GM23338 (cell line): ENCODE measurements around the gene GNAS. TPM values are rescaled to one million over a fixed set of nuclear protein-coding genes. Genes with fewer than 3 reads are reported as not detected.

Experiments
- ATAC-seq: fragments of 200-7000 bp; cut with Tn5 transposase; 3 replicates; pipeline ENCODE4 v1.9.1; 2020
- DNase-seq: peaks from one replicate; pipeline ENCODE4 v3.0.0-alpha.2; 2015; ENCODE audit warnings: low spot score
- H2AFZ ChIP-seq: fragments of 200-600 bp; sonication (generic); 2 replicates; pipeline ENCODE4 v1.8.0; 2016; ENCODE audit warnings: antibody characterized with exemption, mild to moderate bottlenecking, moderate library complexity
- H3F3A ChIP-seq: fragments of 200-600 bp; sonication (generic); replicated peaks from 2 replicates; pipeline ENCODE4 v1.8.0; 2017; ENCODE audit warnings: antibody characterized with exemption, mixed run types, low read depth
- H3K27ac ChIP-seq: fragments of 200-600 bp; sonication (generic); 2 replicates; pipeline ENCODE4 v1.6.1; 2016; ENCODE audit warnings: low read depth
- H3K27me3 ChIP-seq: fragments of 200-600 bp; sonication (generic); 2 replicates; pipeline ENCODE4 v1.8.0; 2016; ENCODE audit warnings: mild to moderate bottlenecking, mixed run types, moderate library complexity; ENCODE audit not compliant: insufficient read depth
- H3K36me3 ChIP-seq: fragments of 200-600 bp; sonication (generic); 2 replicates; pipeline ENCODE4 v1.8.0; 2016; ENCODE audit warnings: mild to moderate bottlenecking; ENCODE audit not compliant: insufficient read depth
- H3K4me1 ChIP-seq: fragments of 200-600 bp; sonication (generic); 2 replicates; pipeline ENCODE4 v1.8.0; 2016; ENCODE audit warnings: mild to moderate bottlenecking, moderate library complexity; ENCODE audit not compliant: insufficient read depth
- H3K4me2 ChIP-seq: fragments of 200-600 bp; sonication (generic); 2 replicates; pipeline ENCODE4 v1.7.1; 2017; ENCODE audit warnings: mixed run types
- H3K4me3 ChIP-seq: fragments of 200-600 bp; sonication (generic); 2 replicates; pipeline ENCODE4 v1.6.1; 2016; ENCODE audit warnings: mixed run types
- H3K79me2 ChIP-seq: fragments of 200-600 bp; sonication (generic); replicated peaks from 2 replicates; pipeline ENCODE4 v1.8.0; 2017; ENCODE audit warnings: mild to moderate bottlenecking; ENCODE audit not compliant: insufficient read depth
- H3K9me2 ChIP-seq: fragments of 200-600 bp; sonication (generic); 2 replicates; pipeline ENCODE4 v1.8.0; 2017; ENCODE audit not compliant: insufficient read depth
- H4K20me1 ChIP-seq: fragments of 200-600 bp; sonication (generic); replicated peaks from 2 replicates; pipeline ENCODE4 v1.8.0; 2017; ENCODE audit warnings: mild to moderate bottlenecking; ENCODE audit not compliant: insufficient read depth
- H3K27ac Mint-ChIP-seq: 2 replicates; pipeline ENCODE4 v1.8.0; 2020; ENCODE audit warnings: inconsistent platforms, mild to moderate bottlenecking, moderate library complexity, mixed read lengths
- H3K27me3 Mint-ChIP-seq: 3 replicates; pipeline ENCODE4 v1.8.0; 2022; ENCODE audit warnings: low read depth, mild to moderate bottlenecking, moderate library complexity, mixed read lengths, inconsistent platforms; ENCODE audit not compliant: insufficient read depth, poor library complexity
- H3K36me3 Mint-ChIP-seq: 3 replicates; pipeline ENCODE4 v1.8.0; 2021; ENCODE audit warnings: low read depth, mild to moderate bottlenecking, inconsistent platforms, moderate library complexity, mixed read lengths
- H3K4me1 Mint-ChIP-seq: 3 replicates; pipeline ENCODE4 v1.8.0; 2020; ENCODE audit warnings: mild to moderate bottlenecking, inconsistent platforms, mixed read lengths
- H3K4me3 Mint-ChIP-seq: 3 replicates; pipeline ENCODE4 v1.8.0; 2021; ENCODE audit warnings: moderate library complexity, mild to moderate bottlenecking, inconsistent platforms, mixed read lengths
- H3K9me3 Mint-ChIP-seq: 3 replicates; pipeline ENCODE4 v1.8.0; 2020; ENCODE audit warnings: moderate library complexity, mild to moderate bottlenecking, inconsistent platforms, mixed read lengths
- CREB1 ChIP-seq: fragments of 250-450 bp; sonication (Bioruptor Pico); IDR thresholded peaks from 2 replicates; pipeline ENCODE4 v1.5.0; 2020; ENCODE audit warnings: low read depth, mild to moderate bottlenecking, moderate library complexity
- CTCF ChIP-seq, 2 experiments: fragments of 200-600 bp in 1 of 2; sonication (generic) in 1 of 2; conservative IDR thresholded peaks; 2 replicates each; pipeline versions ENCODE4 v1.5.1 to v1.6.1; 2016 to 2017; ENCODE audit warnings: antibody characterized with exemption in 2 of 2, low read depth in 2 of 2, mild to moderate bottlenecking in 2 of 2, moderate library complexity in 1 of 2
- ETS1 ChIP-seq: IDR thresholded peaks from 2 replicates; pipeline ENCODE4 v1.6.1; 2016; ENCODE audit warnings: antibody characterized with exemption
- EZH2phosphoT487 ChIP-seq: fragments of 200-600 bp; sonication (generic); IDR thresholded peaks from one replicate; pipeline ENCODE4 v1.8.1; 2018; ENCODE audit warnings: antibody characterized with exemption; ENCODE audit not compliant: unreplicated experiment
- JUNB ChIP-seq: IDR thresholded peaks from one replicate; pipeline ENCODE4 v1.6.1; 2016; ENCODE audit warnings: antibody characterized with exemption; ENCODE audit not compliant: unreplicated experiment
- NANOG ChIP-seq: IDR thresholded peaks from 2 replicates; pipeline ENCODE4 v1.6.1; 2016; ENCODE audit warnings: antibody characterized with exemption, borderline replicate concordance
- POLR2AphosphoS5 ChIP-seq: IDR thresholded peaks from 2 replicates; pipeline ENCODE4 v1.6.1; 2016; ENCODE audit warnings: antibody characterized with exemption, low read depth
- REST ChIP-seq: IDR thresholded peaks from one replicate; pipeline ENCODE4 v1.6.1; 2018; ENCODE audit warnings: antibody characterized with exemption; ENCODE audit not compliant: unreplicated experiment
- ZNF114 ChIP-seq: fragments of 250-450 bp; sonication (Bioruptor Pico); IDR thresholded peaks from 2 replicates; pipeline ENCODE4 v1.5.0; 2020; ENCODE audit warnings: mild to moderate bottlenecking, moderate library complexity
- ZNF331 ChIP-seq: fragments of 250-450 bp; sonication (Bioruptor Pico); IDR thresholded peaks from 2 replicates; pipeline ENCODE4 v1.5.0; 2020; ENCODE audit warnings: low read depth, mild to moderate bottlenecking, moderate library complexity
- ZNF462 ChIP-seq: fragments of 250-450 bp; sonication (Bioruptor Pico); IDR thresholded peaks from 2 replicates; pipeline ENCODE4 v1.5.0; 2020; ENCODE audit warnings: mild to moderate bottlenecking, moderate library complexity
- polyA plus RNA-seq: library from polyadenylated mRNA; unstranded; fragments of >200 nt; fragmentation: Nextera tagmentation; extraction: Ambion mirVana; gene quantifications from 2 replicates; pipeline ENCODE4 v1.2.1, GENCODE V29; 2016
- total RNA-seq: library from RNA; depleted of rRNA; stranded (reverse); fragments of >200 nt; shearing (Covaris generic); gene quantifications from 2 replicates; pipeline ENCODE4 v1.2.3, GENCODE V29; 2014

GNAS gene
- total and polyA plus RNA-seq, 2 experiments from 2014 or later, result 917 to 1,042 TPM

GRCh38 chr20:58883241-58883691 lies 30.8 kb downstream of the GNAS start:
- H3K27ac ChIP-seq, result peak overlapping the region; percentile 88
- peaks cover 75% of the 10 kb centered on the region for H3K4me1 Mint-ChIP-seq
- H3K79me2 ChIP-seq, result peaks cover 14% of the 10 kb centered on the region
- peak overlapping the region; percentile 39 for H3K4me3 Mint-ChIP-seq
- H3K27me3 Mint-ChIP-seq, result peaks cover 6% of the 10 kb centered on the region
- DNase-seq, result peak; percentile 83
- H3F3A ChIP-seq, result peaks cover 4% of the 10 kb centered on the region; the same call in 1 of the 2 replicates
- peak overlapping the region; percentile 50 for H3K4me2 ChIP-seq
- peaks cover 53% of the 10 kb centered on the region for H3K4me1 ChIP-seq
- no peak overlapping the region for H2AFZ ChIP-seq
- peak overlapping the region; percentile 87 for H3K27ac Mint-ChIP-seq
- H3K9me2 ChIP-seq, result 0 out of 2 replicates have a peak, but pooled peaks cover 5% of the 10 kb centered on the region
- peak; percentile 87 for ATAC-seq
- peak overlapping the region; percentile 33 for H3K4me3 ChIP-seq
- no peaks in the 10 kb centered on the region for H3K27me3 ChIP-seq
- TF ChIP-seq REST (no peak), CREB1 (no peak), ETS1 (no peak), ZNF114 (CRISPR knock-in tag) (no peak), ZNF331 (CRISPR knock-in tag) (no peak), ZNF462 (CRISPR knock-in tag) (no peak), CTCF (conservative IDR thresholded peaks at IDR 0.05; ENCODE audit: low read depth in 2 of 2) (no peak), NANOG (no peak), JUNB (no peak), EZH2phosphoT487 (no peak), POLR2AphosphoS5 (no peak; the same call in 1 of the 2 replicates)
- peaks cover 48% of the 10 kb centered on the region for H3K36me3 Mint-ChIP-seq
- H4K20me1 ChIP-seq, result no peaks in the 10 kb centered on the region
- no peaks in the 10 kb centered on the region; the same call in 2 of the 3 replicates for H3K9me3 Mint-ChIP-seq
- H3K36me3 ChIP-seq, result no peaks in the 10 kb centered on the region
